Measurements from ENCODE around the gene C1QTNF5. TPM values are rescaled to one million over a fixed set of nuclear protein-coding genes. Genes with fewer than 3 reads are reported as not detected.

The C1QTNF5 gene
- polyA plus RNA-seq, 4 donors, result 0.89 to 22.5 (median 11.8) TPM

GRCh38 chr11:119320776-119321524 is 19.7 kb downstream of the C1QTNF5 start:
- H3K4me3 ChIP-seq (ENCODE audit: low read depth in 1 of 3, low read length in 3 of 3), result peak overlapping the region in 2 of 3 donors; percentile 42 to 51
- DNase-seq, result peak; percentile 40 to 71

DNA sequence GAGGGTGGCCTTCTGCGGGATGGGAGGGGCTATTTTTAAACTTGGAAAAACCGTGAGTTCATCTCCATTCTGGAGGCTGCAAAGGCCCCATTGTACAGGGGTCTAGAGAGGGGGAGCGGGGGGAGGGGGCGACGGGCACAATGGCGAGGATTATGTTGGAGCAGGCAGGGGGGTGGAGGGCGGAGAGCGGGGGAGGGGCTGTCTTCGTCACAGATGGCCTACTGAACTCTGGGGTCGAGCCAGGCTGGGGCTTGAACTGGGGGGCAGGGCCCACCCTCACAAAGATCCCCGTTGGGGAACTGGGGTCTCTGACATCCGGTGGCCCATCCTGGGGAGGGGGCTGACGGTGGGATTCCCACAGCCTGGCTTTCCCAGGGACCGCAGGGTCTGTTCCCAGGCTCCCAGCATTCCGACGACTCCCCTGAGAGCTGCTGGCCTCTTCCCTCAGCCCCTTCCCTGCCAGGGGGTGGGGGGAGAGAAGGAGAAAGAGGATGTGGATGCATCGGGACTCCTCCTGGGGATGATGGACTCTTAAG is 20.4 kb downstream of the C1QTNF5 start:
- H3K36me3 ChIP-seq (ENCODE audit: control insufficient read depth in 3 of 3, insufficient read depth in 2 of 3, low read depth in 1 of 3, low read length in 3 of 3), result no peaks in the 10 kb centered on the region
- H3K4me3 ChIP-seq (ENCODE audit: low read depth in 1 of 3, low read length in 3 of 3), result peak overlapping the region in 2 of 3 donors; percentile 42 to 51
- no peaks in the 10 kb centered on the region for H3K9me3 ChIP-seq (ENCODE audit: control insufficient read depth in 2 of 2, insufficient read depth in 1 of 2, low read depth in 1 of 2, low read length in 1 of 2)
- H3K27me3 ChIP-seq (ENCODE audit: control insufficient read depth in 3 of 3, insufficient read depth in 3 of 3, low read length in 3 of 3), result peaks cover 3 to 56% (median 9%) of the 10 kb centered on the region in 3 donors
- H3K4me1 ChIP-seq (ENCODE audit: control insufficient read depth in 3 of 3, insufficient read depth in 2 of 3, low read depth in 1 of 3, low read length in 2 of 3), result peaks cover 0 to 50% (median 0%) of the 10 kb centered on the region in 3 donors
- 31 to 43% (median 33%) methylated on average over 17 of the region's 17 CpGs for WGBS, 3 donors
- DNase-seq (no peak), FAIRE-seq (no peak)
- peak overlapping the region in 2 of 3 donors; percentile 69 to 87 for H3K27ac ChIP-seq (ENCODE audit: low read depth in 1 of 3, low read length in 2 of 3)

More at GRCh38 chr11:119320776-119321524, 19.7 kb downstream of the C1QTNF5 start:
- H3K36me3 ChIP-seq (ENCODE audit: control insufficient read depth in 3 of 3, insufficient read depth in 2 of 3, low read depth in 1 of 3, low read length in 3 of 3), result no peaks in the 10 kb centered on the region
- FAIRE-seq, result no peak
- peaks cover 2 to 49% (median 9%) of the 10 kb centered on the region in 3 donors for H3K27me3 ChIP-seq (ENCODE audit: control insufficient read depth in 3 of 3, insufficient read depth in 3 of 3, low read length in 3 of 3)
- H3K9me3 ChIP-seq (ENCODE audit: control insufficient read depth in 2 of 2, insufficient read depth in 1 of 2, low read depth in 1 of 2, low read length in 1 of 2), result no peaks in the 10 kb centered on the region
- H3K4me1 ChIP-seq (ENCODE audit: control insufficient read depth in 3 of 3, insufficient read depth in 2 of 3, low read depth in 1 of 3, low read length in 2 of 3), result peaks cover 0 to 44% (median 0%) of the 10 kb centered on the region in 3 donors
- peak overlapping the region; percentile 42 to 79 (median 69) for H3K27ac ChIP-seq (ENCODE audit: low read depth in 1 of 3, low read length in 2 of 3)
- WGBS, 3 donors, result 2 to 4% (median 3%) methylated on average over 49 to 60 of the region's 60 CpGs

GRCh38 chr11:119319700-119320239 is 20.9 kb downstream of the C1QTNF5 start:
- Histone ChIP-seq H3K9me3 (ENCODE audit: control insufficient read depth in 2 of 2, insufficient read depth in 1 of 2, low read depth in 1 of 2, low read length in 1 of 2) (no peaks in the 10 kb centered on the region), H3K4me1 (ENCODE audit: control insufficient read depth in 3 of 3, insufficient read depth in 2 of 3, low read depth in 1 of 3, low read length in 2 of 3) (peaks cover 0 to 56% (median 0%) of the 10 kb centered on the region in 3 donors), H3K27ac (ENCODE audit: low read depth in 1 of 3, low read length in 2 of 3) (peak overlapping the region in 2 of 3 donors; percentile 69 to 87), H3K36me3 (ENCODE audit: control insufficient read depth in 3 of 3, insufficient read depth in 2 of 3, low read depth in 1 of 3, low read length in 3 of 3) (peaks cover 0 to 5% (median 0%) of the 10 kb centered on the region in 3 donors), H3K27me3 (ENCODE audit: control insufficient read depth in 3 of 3, insufficient read depth in 3 of 3, low read length in 3 of 3) (peaks cover 4 to 61% (median 9%) of the 10 kb centered on the region in 3 donors), H3K4me3 (ENCODE audit: low read depth in 1 of 3, low read length in 3 of 3) (no peak overlapping the region)
- FAIRE-seq, result no peak
- DNase-seq, result peak in 1 of 2 donors; percentile 17
- 48 to 58% (median 57%) methylated on average over 11 of the region's 11 CpGs for WGBS, 3 donors

GRCh38 chr11:119319136-119319699 is 21.5 kb downstream of the C1QTNF5 start:
- FAIRE-seq (no peak), DNase-seq (no peak)
- WGBS, 3 donors, result 67 to 71% (median 70%) methylated on average over 8 of the region's 8 CpGs
- Histone ChIP-seq H3K4me3 (ENCODE audit: low read depth in 1 of 3, low read length in 3 of 3) (no peak overlapping the region), H3K27ac (ENCODE audit: low read depth in 1 of 3, low read length in 2 of 3) (peak overlapping the region in 2 of 3 donors; percentile 69 to 87), H3K36me3 (ENCODE audit: control insufficient read depth in 3 of 3, insufficient read depth in 2 of 3, low read depth in 1 of 3, low read length in 3 of 3) (peaks cover 0 to 10% (median 0%) of the 10 kb centered on the region in 3 donors), H3K27me3 (ENCODE audit: control insufficient read depth in 3 of 3, insufficient read depth in 3 of 3, low read length in 3 of 3) (peaks cover 4 to 67% (median 9%) of the 10 kb centered on the region in 3 donors), H3K4me1 (ENCODE audit: control insufficient read depth in 3 of 3, insufficient read depth in 2 of 3, low read depth in 1 of 3, low read length in 2 of 3) (peaks cover 0 to 58% (median 0%) of the 10 kb centered on the region in 3 donors), H3K9me3 (ENCODE audit: control insufficient read depth in 2 of 2, insufficient read depth in 1 of 2, low read depth in 1 of 2, low read length in 1 of 2) (no peaks in the 10 kb centered on the region)

GRCh38 chr11:119318240-119319135 is 22.2 kb downstream of the C1QTNF5 start:
- no peak for FAIRE-seq
- H3K4me1 ChIP-seq (ENCODE audit: control insufficient read depth in 3 of 3, insufficient read depth in 2 of 3, low read depth in 1 of 3, low read length in 2 of 3), result peaks cover 0 to 58% (median 0%) of the 10 kb centered on the region in 3 donors

DNA sequence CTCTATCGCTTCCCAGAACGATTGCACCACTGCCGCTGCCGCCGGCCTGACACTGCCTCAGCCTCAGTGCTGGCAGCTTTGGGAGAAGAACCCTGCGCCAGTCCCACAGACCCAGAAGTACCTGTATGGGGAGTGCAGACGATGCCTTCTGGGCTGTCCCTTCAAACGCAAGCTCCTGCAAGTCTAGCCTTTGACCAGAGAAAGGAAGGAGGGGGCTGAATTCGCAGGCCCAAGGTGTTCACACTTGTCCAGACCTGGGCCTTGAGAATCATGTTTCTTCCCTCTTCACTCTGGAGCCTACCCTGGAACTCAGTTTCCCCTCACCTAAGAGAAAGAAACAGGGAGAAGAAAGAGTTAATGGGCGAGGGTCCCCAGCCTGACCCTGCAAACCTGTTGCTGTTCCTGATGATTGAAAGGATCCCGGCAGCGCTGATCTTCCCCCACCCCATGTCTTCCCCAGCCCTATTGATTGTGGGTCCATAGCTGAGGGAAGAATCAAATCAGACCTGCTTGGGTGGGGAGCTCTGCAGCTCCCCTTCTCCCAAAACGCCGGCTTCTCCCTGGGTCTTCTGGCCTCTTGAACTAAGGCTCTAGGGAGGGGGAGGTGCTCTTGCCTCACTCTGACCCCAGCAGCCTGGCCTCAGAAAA is 23.0 kb downstream of the C1QTNF5 start:
- Histone ChIP-seq H3K4me1 (ENCODE audit: control insufficient read depth in 3 of 3, insufficient read depth in 2 of 3, low read depth in 1 of 3, low read length in 2 of 3) (peaks cover 0 to 58% (median 0%) of the 10 kb centered on the region in 3 donors), H3K9me3 (ENCODE audit: control insufficient read depth in 2 of 2, insufficient read depth in 1 of 2, low read depth in 1 of 2, low read length in 1 of 2) (no peaks in the 10 kb centered on the region), H3K27me3 (ENCODE audit: control insufficient read depth in 3 of 3, insufficient read depth in 3 of 3, low read length in 3 of 3) (peaks cover 4 to 69% (median 9%) of the 10 kb centered on the region in 3 donors), H3K4me3 (ENCODE audit: low read depth in 1 of 3, low read length in 3 of 3) (peak overlapping the region in 1 of 3 donors; percentile 24), H3K36me3 (ENCODE audit: control insufficient read depth in 3 of 3, insufficient read depth in 2 of 3, low read depth in 1 of 3, low read length in 3 of 3) (peaks cover 0 to 15% (median 0%) of the 10 kb centered on the region in 3 donors), H3K27ac (ENCODE audit: low read depth in 1 of 3, low read length in 2 of 3) (peak overlapping the region in 2 of 3 donors; percentile 69 to 87)
- FAIRE-seq (no peak), DNase-seq (no peak)
- WGBS, 3 donors, result 60 to 80% (median 71%) methylated on average over 14 of the region's 14 CpGs

More at GRCh38 chr11:119318240-119319135, 22.2 kb downstream of the C1QTNF5 start:
- H3K27me3 ChIP-seq (ENCODE audit: control insufficient read depth in 3 of 3, insufficient read depth in 3 of 3, low read length in 3 of 3), result peaks cover 4 to 69% (median 9%) of the 10 kb centered on the region in 3 donors
- no peak overlapping the region for H3K4me3 ChIP-seq (ENCODE audit: low read depth in 1 of 3, low read length in 3 of 3)
- peak overlapping the region in 2 of 3 donors; percentile 69 to 87 for H3K27ac ChIP-seq (ENCODE audit: low read depth in 1 of 3, low read length in 2 of 3)
- no peaks in the 10 kb centered on the region for H3K9me3 ChIP-seq (ENCODE audit: control insufficient read depth in 2 of 2, insufficient read depth in 1 of 2, low read depth in 1 of 2, low read length in 1 of 2)
- DNase-seq, result peak; percentile 30 to 60
- peaks cover 0 to 11% (median 0%) of the 10 kb centered on the region in 3 donors for H3K36me3 ChIP-seq (ENCODE audit: control insufficient read depth in 3 of 3, insufficient read depth in 2 of 3, low read depth in 1 of 3, low read length in 3 of 3)
- 65 to 73% (median 73%) methylated on average over 22 of the region's 22 CpGs for WGBS, 3 donors

All from small intestine (tissue), 7 donors.